Activated T-helper 17 cell treated with anti-CD3 and anti-CD28 coated beads, Interleukin-2, amount 50 U/mL, for 72 hours (primary cell): ENCODE results near the gene MITF. TPM values are rescaled to one million over a fixed set of nuclear protein-coding genes. Genes with fewer than 3 reads are reported as not detected.
"Not testable (repeated sequence)": the region's sequence is repeated elsewhere in the genome, so short reads cannot be mapped to it uniquely, and the experiment has no call there.

Source experiments
- ATAC-seq: fragments of 150-1000 bp; cut with Tn5 transposase; replicated peaks from 2 replicates; pipeline ENCODE4 v1.10.0; 2021; ENCODE audit warnings: mild to moderate bottlenecking, moderate library complexity
- H3K27ac Mint-ChIP-seq: one replicate; pipeline ENCODE4 v1.8.0; 2022; ENCODE audit warnings: mixed read lengths
- H3K27me3 Mint-ChIP-seq: one replicate; pipeline ENCODE4 v1.8.0; 2022; ENCODE audit warnings: mixed read lengths
- H3K36me3 Mint-ChIP-seq: one replicate; pipeline ENCODE4 v1.8.0; 2022; ENCODE audit warnings: low read depth, mild to moderate bottlenecking, mixed read lengths
- H3K4me1 Mint-ChIP-seq: one replicate; pipeline ENCODE4 v1.8.0; 2022; ENCODE audit warnings: mixed read lengths
- H3K4me3 Mint-ChIP-seq: one replicate; pipeline ENCODE4 v1.8.0; 2022; ENCODE audit warnings: mild to moderate bottlenecking, mixed read lengths
- H3K9me3 Mint-ChIP-seq: one replicate; pipeline ENCODE4 v1.8.0; 2022; ENCODE audit warnings: mixed read lengths
- total RNA-seq, 2 donors: library from RNA; stranded (reverse); gene quantifications; one replicate each; pipeline ENCODE4 v1.2.3, GENCODE V29; 2022

MITF gene
- total RNA-seq, 2 donors from 2014 or later: not detected

DNA sequence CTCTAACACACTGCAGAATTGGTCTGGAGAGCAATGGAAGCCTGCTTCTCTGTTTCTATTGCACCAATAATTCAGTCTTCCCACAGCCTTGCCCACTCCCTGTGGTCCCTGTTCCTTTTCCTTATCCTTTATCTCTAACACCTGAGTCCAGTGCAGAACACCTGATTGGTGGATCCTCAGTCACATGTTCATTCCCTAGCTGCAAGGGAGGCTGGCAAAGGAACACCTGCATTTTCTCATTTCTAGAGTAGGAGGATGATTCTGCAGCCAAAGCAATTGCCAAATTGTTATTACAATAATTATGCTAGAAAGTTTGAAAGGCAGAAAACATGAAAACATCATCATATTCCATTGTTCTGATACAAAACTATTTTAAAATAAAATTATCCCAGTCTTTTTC is 176.5 kb downstream of the MITF start:
- Mint-ChIP-seq H3K9me3 (peaks cover 6% of the 10 kb centered on the region), H3K36me3 (no peaks in the 10 kb centered on the region), H3K27ac (no peak overlapping the region), H3K4me3 (no peak overlapping the region), H3K27me3 (no peaks in the 10 kb centered on the region), H3K4me1 (no peaks in the 10 kb centered on the region)
- ATAC-seq: no peak

DNA sequence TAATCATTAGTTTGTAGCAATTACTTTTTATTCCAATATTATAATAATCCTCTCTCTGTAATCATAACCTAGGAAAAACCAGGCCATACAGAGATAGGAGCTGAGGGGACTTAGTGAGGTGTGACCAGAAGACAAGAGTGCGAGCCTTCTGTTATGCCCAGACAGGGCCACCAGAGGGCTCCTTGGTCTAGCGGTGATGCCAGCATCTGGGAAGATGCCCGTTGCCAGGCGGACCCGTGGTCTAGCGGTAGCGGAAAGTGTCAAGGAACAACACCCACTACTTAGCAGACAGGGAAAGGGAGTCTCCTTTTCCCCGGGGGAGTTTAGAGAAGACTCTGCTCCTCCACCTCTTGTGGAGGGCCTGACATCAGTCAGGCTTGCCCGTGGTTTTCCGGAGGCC is 180.7 kb downstream of the MITF start:
- H3K4me1 Mint-ChIP-seq, H3K9me3 Mint-ChIP-seq, H3K4me3 Mint-ChIP-seq, H3K27ac Mint-ChIP-seq, H3K36me3 Mint-ChIP-seq, ATAC-seq, H3K27me3 Mint-ChIP-seq: not testable (repeated sequence)

- no peaks in the 10 kb centered on the region for H3K9me3 Mint-ChIP-seq
- H3K4me1 Mint-ChIP-seq: no peaks in the 10 kb centered on the region
- H3K36me3 Mint-ChIP-seq: no peaks in the 10 kb centered on the region
- no peak for ATAC-seq
- H3K27ac Mint-ChIP-seq: no peak overlapping the region
- peaks cover 4% of the 10 kb centered on the region for H3K27me3 Mint-ChIP-seq
- no peak overlapping the region for H3K4me3 Mint-ChIP-seq
Measured at GRCh38 chr3:69921651-69922050, 182.4 kb downstream of the MITF start.

DNA sequence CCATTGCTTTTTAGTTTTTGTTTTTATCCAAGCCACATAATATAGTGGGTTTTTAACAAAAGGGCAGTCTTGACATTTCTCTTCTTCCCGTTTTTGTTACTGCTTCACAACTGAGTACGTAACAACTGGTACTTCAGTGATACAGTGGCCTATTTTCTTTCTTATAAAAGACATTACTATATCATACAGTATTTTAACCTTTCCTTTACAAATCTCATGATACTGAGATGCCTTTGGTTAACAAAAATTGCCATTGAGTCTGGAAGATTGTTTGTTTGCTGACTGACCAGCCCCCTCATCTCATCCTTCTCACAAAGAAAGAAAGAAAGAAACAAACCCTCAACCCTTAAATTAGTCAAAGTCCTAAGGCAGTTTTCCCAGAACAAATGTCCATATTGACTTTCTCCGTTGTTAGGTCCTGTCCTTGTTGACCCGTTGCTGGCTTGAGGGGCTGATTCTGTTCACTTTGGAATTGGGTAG is 183.3 kb downstream of the MITF start:
- H3K4me1 Mint-ChIP-seq: no peaks in the 10 kb centered on the region
- no peaks in the 10 kb centered on the region for H3K36me3 Mint-ChIP-seq
- H3K27me3 Mint-ChIP-seq: peaks cover 4% of the 10 kb centered on the region
- no peaks in the 10 kb centered on the region for H3K9me3 Mint-ChIP-seq
- no peak overlapping the region for H3K4me3 Mint-ChIP-seq
- ATAC-seq: no peak
- H3K27ac Mint-ChIP-seq: no peak overlapping the region

DNA sequence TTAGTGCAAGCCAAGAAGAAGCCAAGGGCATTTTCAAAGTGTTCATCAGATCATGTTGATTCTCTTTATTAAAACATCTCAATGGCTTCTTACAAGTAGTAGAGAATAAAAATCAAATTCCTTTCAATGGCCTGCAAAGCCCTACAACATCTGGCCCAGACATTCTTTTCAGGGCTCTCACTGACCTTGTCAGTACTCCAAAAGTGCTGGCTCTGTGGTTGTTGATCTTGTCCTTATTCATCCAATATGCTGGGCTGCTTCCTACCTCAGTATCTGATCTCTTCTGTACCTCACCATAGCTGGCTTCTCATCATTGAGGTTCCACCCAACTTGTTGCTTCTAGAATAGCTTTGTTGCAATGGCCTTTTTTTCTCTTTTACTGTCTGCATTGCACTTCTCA is 186.2 kb downstream of the MITF start:
- H3K27me3 Mint-ChIP-seq: peaks cover 4% of the 10 kb centered on the region
- no peak overlapping the region for H3K27ac Mint-ChIP-seq
- no peak for ATAC-seq
- H3K4me1 Mint-ChIP-seq: no peaks in the 10 kb centered on the region
- H3K9me3 Mint-ChIP-seq: no peaks in the 10 kb centered on the region
- no peaks in the 10 kb centered on the region for H3K36me3 Mint-ChIP-seq
- H3K4me3 Mint-ChIP-seq: no peak overlapping the region

GRCh38 chr3:69926385-69926784 is 187.1 kb downstream of the MITF start:
- no peaks in the 10 kb centered on the region for H3K9me3 Mint-ChIP-seq
- ATAC-seq: no peak
- no peaks in the 10 kb centered on the region for H3K4me1 Mint-ChIP-seq
- H3K27ac Mint-ChIP-seq: no peak overlapping the region
- peaks cover 4% of the 10 kb centered on the region for H3K27me3 Mint-ChIP-seq
- H3K4me3 Mint-ChIP-seq: no peak overlapping the region
- H3K36me3 Mint-ChIP-seq: no peaks in the 10 kb centered on the region

DNA sequence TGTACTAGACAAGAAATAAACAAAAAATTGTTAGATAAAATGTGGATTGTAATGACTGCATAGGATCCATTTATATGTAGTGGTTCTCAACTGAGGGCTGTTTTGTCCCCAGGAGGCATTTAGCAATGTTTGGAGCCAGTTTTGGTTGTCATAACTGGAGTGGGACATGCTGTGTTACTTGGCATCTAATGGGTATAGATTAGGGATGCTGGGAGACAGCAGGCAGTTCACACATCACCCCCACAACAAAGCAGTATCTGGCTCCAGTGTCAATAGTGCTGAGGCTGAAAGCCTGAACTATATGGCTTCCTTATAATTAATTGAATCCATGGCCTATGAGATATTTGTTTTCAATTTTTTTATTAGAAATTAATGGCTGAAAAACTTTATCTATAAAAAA is 188.3 kb downstream of the MITF start:
- Mint-ChIP-seq H3K27ac (no peak overlapping the region), H3K27me3 (peaks cover 4% of the 10 kb centered on the region), H3K36me3 (no peaks in the 10 kb centered on the region), H3K4me3 (no peak overlapping the region), H3K9me3 (no peaks in the 10 kb centered on the region), H3K4me1 (no peaks in the 10 kb centered on the region)
- no peak for ATAC-seq

DNA sequence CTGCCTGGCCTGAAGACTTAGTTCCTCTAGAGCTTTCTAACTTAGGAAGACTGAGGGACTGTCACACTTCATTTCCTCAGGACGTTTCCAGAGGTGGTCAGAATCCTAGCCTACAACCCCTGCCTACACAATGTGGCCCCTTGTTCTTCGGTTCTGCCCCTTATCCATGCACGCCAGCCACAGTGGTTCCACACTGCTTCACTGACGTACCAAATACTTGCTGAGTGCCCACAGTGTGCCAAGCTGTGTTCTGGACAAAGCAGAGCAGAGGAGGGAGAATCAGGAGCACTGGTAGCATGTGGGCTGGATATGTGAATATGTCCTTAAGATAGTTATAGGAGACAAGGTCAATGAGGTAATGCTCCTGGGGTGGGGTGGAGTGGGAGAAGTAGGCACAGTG is 189.8 kb downstream of the MITF start:
- no peak for ATAC-seq
- Mint-ChIP-seq H3K36me3 (no peaks in the 10 kb centered on the region), H3K27ac (no peak overlapping the region), H3K4me1 (no peaks in the 10 kb centered on the region), H3K9me3 (no peaks in the 10 kb centered on the region), H3K27me3 (peaks cover 1% of the 10 kb centered on the region), H3K4me3 (no peak overlapping the region)

- Mint-ChIP-seq H3K27ac (no peak overlapping the region), H3K4me3 (no peak overlapping the region), H3K27me3 (no peaks in the 10 kb centered on the region), H3K9me3 (no peaks in the 10 kb centered on the region), H3K36me3 (no peaks in the 10 kb centered on the region), H3K4me1 (no peaks in the 10 kb centered on the region)
- ATAC-seq: no peak
Measured at GRCh38 chr3:69930564-69930963, 191.3 kb downstream of the MITF start.

DNA sequence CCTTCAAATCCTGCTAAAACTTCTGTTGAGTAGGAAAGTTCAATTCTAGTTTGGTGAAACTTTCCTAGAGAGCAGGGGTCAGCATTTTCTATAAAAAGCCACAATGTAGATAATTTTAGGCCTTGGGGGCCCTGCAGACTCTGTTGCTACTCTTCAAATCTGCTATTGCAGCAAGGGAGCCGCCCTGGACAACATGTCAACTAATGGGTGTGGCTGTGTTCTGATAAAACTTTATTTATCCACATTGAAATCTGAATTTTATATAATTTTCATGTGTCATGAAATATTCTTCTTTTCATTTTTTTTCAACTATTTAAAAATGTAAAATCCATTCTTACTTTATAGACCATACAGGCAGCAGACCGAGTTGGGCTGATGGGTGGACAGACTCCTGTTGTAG is 192.8 kb downstream of the MITF start:
- ATAC-seq: no peak
- no peaks in the 10 kb centered on the region for H3K4me1 Mint-ChIP-seq
- H3K36me3 Mint-ChIP-seq: no peaks in the 10 kb centered on the region
- no peak overlapping the region for H3K27ac Mint-ChIP-seq
- no peaks in the 10 kb centered on the region for H3K27me3 Mint-ChIP-seq
- H3K4me3 Mint-ChIP-seq: no peak overlapping the region
- no peaks in the 10 kb centered on the region for H3K9me3 Mint-ChIP-seq

GRCh38 chr3:69932501-69932900 is 193.2 kb downstream of the MITF start:
- no peaks in the 10 kb centered on the region for H3K36me3 Mint-ChIP-seq
- ATAC-seq: no peak
- H3K9me3 Mint-ChIP-seq: no peaks in the 10 kb centered on the region
- H3K4me3 Mint-ChIP-seq: no peak overlapping the region
- no peak overlapping the region for H3K27ac Mint-ChIP-seq
- H3K27me3 Mint-ChIP-seq: no peaks in the 10 kb centered on the region
- H3K4me1 Mint-ChIP-seq: no peaks in the 10 kb centered on the region

GRCh38 chr3:69934398-69934797 is 195.1 kb downstream of the MITF start:
- H3K4me3 Mint-ChIP-seq: no peak overlapping the region
- H3K9me3 Mint-ChIP-seq: no peaks in the 10 kb centered on the region
- no peaks in the 10 kb centered on the region for H3K36me3 Mint-ChIP-seq
- H3K27me3 Mint-ChIP-seq: no peaks in the 10 kb centered on the region
- no peak overlapping the region for H3K27ac Mint-ChIP-seq
- ATAC-seq: no peak
- H3K4me1 Mint-ChIP-seq: no peaks in the 10 kb centered on the region

DNA sequence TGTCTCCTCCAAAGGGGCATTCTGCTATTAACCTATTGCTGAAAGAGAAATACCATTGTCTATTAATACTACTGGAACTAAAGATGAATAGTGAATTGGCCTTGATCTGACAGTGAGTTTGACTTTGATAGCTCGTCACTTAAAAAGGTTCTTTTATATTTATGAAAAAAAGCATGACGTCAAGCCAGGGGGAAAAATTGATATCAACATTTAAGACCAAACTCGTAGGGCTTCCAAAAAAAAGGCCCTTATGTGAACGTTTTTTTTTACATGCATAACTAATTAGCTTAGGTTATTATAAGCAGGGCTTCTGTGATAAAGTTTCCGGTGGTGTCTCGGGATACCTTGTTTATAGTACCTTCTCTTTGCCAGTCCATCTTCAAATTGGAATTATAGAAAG is 197.0 kb downstream of the MITF start:
- Mint-ChIP-seq H3K27ac (no peak overlapping the region), H3K4me1 (no peaks in the 10 kb centered on the region), H3K4me3 (no peak overlapping the region), H3K36me3 (no peaks in the 10 kb centered on the region), H3K27me3 (no peaks in the 10 kb centered on the region), H3K9me3 (no peaks in the 10 kb centered on the region)
- ATAC-seq: no peak

- H3K27ac Mint-ChIP-seq: no peak overlapping the region
- H3K9me3 Mint-ChIP-seq: no peaks in the 10 kb centered on the region
- no peaks in the 10 kb centered on the region for H3K27me3 Mint-ChIP-seq
- no peaks in the 10 kb centered on the region for H3K4me1 Mint-ChIP-seq
- ATAC-seq: no peak
- H3K36me3 Mint-ChIP-seq: no peaks in the 10 kb centered on the region
- H3K4me3 Mint-ChIP-seq: no peak overlapping the region
Measured at GRCh38 chr3:69938061-69938460, 198.8 kb downstream of the MITF start.

DNA sequence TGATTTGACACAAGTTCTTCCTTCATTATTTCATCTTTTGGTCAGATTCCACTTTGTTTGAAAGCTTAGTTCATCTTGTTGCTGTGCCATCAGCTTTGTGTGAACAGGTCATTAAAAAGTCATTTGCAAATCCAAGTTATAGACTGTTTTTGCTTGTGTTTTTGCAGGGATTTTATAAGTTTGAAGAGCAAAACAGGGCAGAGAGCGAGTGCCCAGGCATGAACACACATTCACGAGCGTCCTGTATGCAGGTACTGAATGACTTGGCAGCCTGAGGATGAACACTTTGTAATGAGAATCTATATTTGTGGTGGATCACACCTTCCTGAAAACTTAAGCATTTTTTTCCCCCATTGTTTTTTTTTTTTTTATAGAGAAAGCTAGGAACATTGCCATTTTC is 199.7 kb downstream of the MITF start:
- H3K27ac Mint-ChIP-seq: no peak overlapping the region
- H3K4me1 Mint-ChIP-seq: no peaks in the 10 kb centered on the region
- H3K9me3 Mint-ChIP-seq: no peaks in the 10 kb centered on the region
- H3K4me3 Mint-ChIP-seq: no peak overlapping the region
- H3K36me3 Mint-ChIP-seq: no peaks in the 10 kb centered on the region
- ATAC-seq: no peak
- no peaks in the 10 kb centered on the region for H3K27me3 Mint-ChIP-seq

DNA sequence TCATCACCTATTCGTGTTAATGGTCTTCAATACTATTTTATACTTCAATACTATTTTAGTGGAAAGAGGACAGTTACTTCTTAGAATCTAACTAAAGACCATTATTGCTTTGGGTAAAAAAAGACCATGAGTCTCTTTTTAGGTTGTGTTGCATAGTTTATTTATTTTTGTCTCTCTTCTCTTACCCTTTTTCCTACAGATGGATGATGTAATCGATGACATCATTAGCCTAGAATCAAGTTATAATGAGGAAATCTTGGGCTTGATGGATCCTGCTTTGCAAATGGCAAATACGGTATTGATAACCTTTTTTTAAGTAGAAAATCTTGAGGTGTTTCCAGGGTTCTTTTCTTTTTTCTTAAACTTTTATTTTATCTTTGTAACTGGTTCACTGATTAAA is 201.8 kb downstream of the MITF start:
- ATAC-seq: no peak
- H3K27me3 Mint-ChIP-seq: no peaks in the 10 kb centered on the region
- no peaks in the 10 kb centered on the region for H3K9me3 Mint-ChIP-seq
- no peak overlapping the region for H3K4me3 Mint-ChIP-seq
- no peaks in the 10 kb centered on the region for H3K36me3 Mint-ChIP-seq
- H3K27ac Mint-ChIP-seq: no peak overlapping the region
- H3K4me1 Mint-ChIP-seq: no peaks in the 10 kb centered on the region
